Liver (tissue), 9 donors: ENCODE measurements around the gene AATF. TPM values are rescaled to one million over a fixed set of nuclear protein-coding genes. Genes with fewer than 3 reads are reported as not detected.

Experiments used
- DNase-seq: peaks from one replicate; pipeline ENCODE4 v3.0.0-alpha.2; 2017; ENCODE audit warnings: low spot score
- H3K27ac ChIP-seq, 2 donors: one replicate each; pipeline ENCODE4 v1.7.0; 2013; ENCODE audit warnings: inconsistent platforms in 2 of 2, low read length in 2 of 2, control low read depth in 1 of 2, low read depth in 1 of 2, mild to moderate bottlenecking in 1 of 2
- H3K27me3 ChIP-seq, 4 donors: one replicate each; pipeline versions ENCODE4 v1.6.1 to v1.7.0; 2013; ENCODE audit warnings: low read length in 3 of 4, inconsistent platforms in 1 of 4, mild to moderate bottlenecking in 1 of 4, moderate library complexity in 1 of 4; ENCODE audit not compliant: control insufficient read depth in 4 of 4, insufficient read depth in 4 of 4
- H3K36me3 ChIP-seq, 4 donors: one replicate each; pipeline versions ENCODE4 v1.6.1 to v1.7.0; 2013; ENCODE audit warnings: low read length in 3 of 4, mild to moderate bottlenecking in 3 of 4, low read depth in 1 of 4, moderate library complexity in 1 of 4; ENCODE audit not compliant: control insufficient read depth in 4 of 4, insufficient read depth in 3 of 4
- H3K4me1 ChIP-seq, 4 donors: one replicate each; pipeline versions ENCODE4 v1.6.1 to v1.7.0; 2013; ENCODE audit warnings: low read length in 3 of 4, mild to moderate bottlenecking in 3 of 4, moderate library complexity in 1 of 4; ENCODE audit not compliant: control insufficient read depth in 4 of 4, insufficient read depth in 4 of 4
- H3K4me3 ChIP-seq, 3 donors: one replicate each; pipeline versions ENCODE4 v1.6.1 to v1.7.0; 2013; ENCODE audit warnings: low read length in 3 of 3, control low read depth in 1 of 3, low read depth in 1 of 3, mild to moderate bottlenecking in 1 of 3
- H3K9ac ChIP-seq, 2 donors: one replicate each; pipeline ENCODE4 v1.7.0; 2013; ENCODE audit warnings: low read length in 2 of 2, mild to moderate bottlenecking in 2 of 2, moderate library complexity in 2 of 2, control low read depth in 1 of 2, low read depth in 1 of 2
- H3K9me3 ChIP-seq, 4 donors: one replicate each; pipeline versions ENCODE4 v1.6.1 to v1.7.0; 2013; ENCODE audit warnings: low read length in 3 of 4; ENCODE audit not compliant: control insufficient read depth in 4 of 4
- EGR1 ChIP-seq, 2 donors: IDR thresholded peaks; 2 replicates each; pipeline ENCODE4 v1.6.1; 2016 to 2018; ENCODE audit warnings: antibody characterized with exemption in 2 of 2, low read depth in 2 of 2
- FOXA1 ChIP-seq: IDR thresholded peaks from 2 replicates; pipeline ENCODE4 v1.6.1; 2016; ENCODE audit warnings: antibody characterized with exemption
- FOXA2 ChIP-seq: IDR thresholded peaks from 2 replicates; pipeline ENCODE4 v1.6.1; 2016; ENCODE audit warnings: antibody characterized with exemption
- HNF4A ChIP-seq, 2 donors: conservative IDR thresholded peaks; 2 replicates each; pipeline ENCODE4 v1.6.1; 2016; ENCODE audit warnings: antibody characterized with exemption in 2 of 2, mild to moderate bottlenecking in 2 of 2
- HNF4G ChIP-seq: IDR thresholded peaks from 2 replicates; pipeline ENCODE4 v1.6.1; 2016; ENCODE audit warnings: antibody characterized with exemption
- NR2F2 ChIP-seq: IDR thresholded peaks from 2 replicates; pipeline ENCODE4 v1.6.1; 2016; ENCODE audit warnings: antibody characterized with exemption
- RAD21 ChIP-seq, 2 donors: IDR thresholded peaks; 2 replicates each; pipeline ENCODE4 v1.6.1; 2016; ENCODE audit warnings: antibody characterized with exemption in 2 of 2, mild to moderate bottlenecking in 2 of 2
- RXRA ChIP-seq, 2 donors: IDR thresholded peaks; 2 replicates each; pipeline ENCODE4 v1.6.1; 2017 to 2018; ENCODE audit warnings: antibody characterized with exemption in 2 of 2, mild to moderate bottlenecking in 1 of 2
- YY1 ChIP-seq: IDR thresholded peaks from 2 replicates; pipeline ENCODE4 v1.6.1; 2016; ENCODE audit warnings: antibody characterized with exemption, mild to moderate bottlenecking
- ZBTB33 ChIP-seq: IDR thresholded peaks from 2 replicates; pipeline ENCODE4 v1.6.1; 2016; ENCODE audit warnings: antibody characterized with exemption
- WGBS: extraction: QIAGEN DNeasy Blood & Tissue Kit; methylation state at CpG from one replicate; pipeline ENCODE4 v1.1.7; 2013; 5-methylcytosine and 5-hydroxymethylcytosine counted together
- polyA plus RNA-seq, 2 donors: library from polyadenylated mRNA; stranded (reverse) in 1 of 2; unstranded in 1 of 2; fragments of 200-250 nt in 1 of 2; fragments of >200 nt in 1 of 2; fragmentation: Nextera tagmentation in 1 of 2; extraction: Ambion mirVana in 1 of 2; gene quantifications; one replicate each; pipeline versions ENCODE4 v1.2.1 to v1.2.3, GENCODE V29; 2013 to 2015
- total RNA-seq, 2 donors: library from RNA; depleted of rRNA; stranded (reverse); fragments of >200 nt; gene quantifications; one replicate each; pipeline ENCODE4 v1.2.3, GENCODE V29; 2014
- TF ChIP-seq, protein P1 (sequence below): IDR thresholded peaks from 2 replicates; pipeline ENCODE4 v1.6.1; 2016; ENCODE audit warnings: antibody characterized with exemption
- TF ChIP-seq, protein P2 (sequence below): IDR thresholded peaks from 2 replicates; pipeline ENCODE4 v1.6.1; 2016; ENCODE audit warnings: antibody characterized with exemption, mild to moderate bottlenecking
- donor health status: healthy.
- donor health status: healthy.
- donor health status: healthy.
- donor health status: healthy.
- donor health status: healthy.

The AATF gene
- total and polyA plus RNA-seq, 4 donors, result 10.8 to 16.9 (median 13.4) TPM

- Histone ChIP-seq H3K36me3 (peaks cover 5 to 50% (median 27%) of the 10 kb centered on the region in 4 donors), H3K27me3 (no peaks in the 10 kb centered on the region), H3K4me1 (no peaks in the 10 kb centered on the region), H3K4me3 (no peak overlapping the region), H3K9ac (no peak overlapping the region), H3K27ac (no peak overlapping the region), H3K9me3 (no peaks in the 10 kb centered on the region)
- no peak for DNase-seq
- no peak for TF ChIP-seq FOXA1
- no peak for TF ChIP-seq RAD21 (IDR thresholded peaks at IDR 0.05)
- TF ChIP-seq FOXA2, result no peak
- no peak for TF ChIP-seq HNF4G
- TF ChIP-seq NR2F2, result no peak
- TF ChIP-seq EGR1 (IDR thresholded peaks at IDR 0.05; ENCODE audit: low read depth in 2 of 2), result no peak
- TF ChIP-seq ZBTB33, result no peak
- TF ChIP-seq RXRA (IDR thresholded peaks at IDR 0.05), result no peak
- TF ChIP-seq, protein P1, sequence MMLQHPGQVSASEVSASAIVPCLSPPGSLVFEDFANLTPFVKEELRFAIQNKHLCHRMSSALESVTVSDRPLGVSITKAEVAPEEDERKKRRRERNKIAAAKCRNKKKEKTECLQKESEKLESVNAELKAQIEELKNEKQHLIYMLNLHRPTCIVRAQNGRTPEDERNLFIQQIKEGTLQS, result no peak
- TF ChIP-seq, protein P2, sequence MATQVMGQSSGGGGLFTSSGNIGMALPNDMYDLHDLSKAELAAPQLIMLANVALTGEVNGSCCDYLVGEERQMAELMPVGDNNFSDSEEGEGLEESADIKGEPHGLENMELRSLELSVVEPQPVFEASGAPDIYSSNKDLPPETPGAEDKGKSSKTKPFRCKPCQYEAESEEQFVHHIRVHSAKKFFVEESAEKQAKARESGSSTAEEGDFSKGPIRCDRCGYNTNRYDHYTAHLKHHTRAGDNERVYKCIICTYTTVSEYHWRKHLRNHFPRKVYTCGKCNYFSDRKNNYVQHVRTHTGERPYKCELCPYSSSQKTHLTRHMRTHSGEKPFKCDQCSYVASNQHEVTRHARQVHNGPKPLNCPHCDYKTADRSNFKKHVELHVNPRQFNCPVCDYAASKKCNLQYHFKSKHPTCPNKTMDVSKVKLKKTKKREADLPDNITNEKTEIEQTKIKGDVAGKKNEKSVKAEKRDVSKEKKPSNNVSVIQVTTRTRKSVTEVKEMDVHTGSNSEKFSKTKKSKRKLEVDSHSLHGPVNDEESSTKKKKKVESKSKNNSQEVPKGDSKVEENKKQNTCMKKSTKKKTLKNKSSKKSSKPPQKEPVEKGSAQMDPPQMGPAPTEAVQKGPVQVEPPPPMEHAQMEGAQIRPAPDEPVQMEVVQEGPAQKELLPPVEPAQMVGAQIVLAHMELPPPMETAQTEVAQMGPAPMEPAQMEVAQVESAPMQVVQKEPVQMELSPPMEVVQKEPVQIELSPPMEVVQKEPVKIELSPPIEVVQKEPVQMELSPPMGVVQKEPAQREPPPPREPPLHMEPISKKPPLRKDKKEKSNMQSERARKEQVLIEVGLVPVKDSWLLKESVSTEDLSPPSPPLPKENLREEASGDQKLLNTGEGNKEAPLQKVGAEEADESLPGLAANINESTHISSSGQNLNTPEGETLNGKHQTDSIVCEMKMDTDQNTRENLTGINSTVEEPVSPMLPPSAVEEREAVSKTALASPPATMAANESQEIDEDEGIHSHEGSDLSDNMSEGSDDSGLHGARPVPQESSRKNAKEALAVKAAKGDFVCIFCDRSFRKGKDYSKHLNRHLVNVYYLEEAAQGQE, result no peak
- WGBS, result 95% methylated on average over 3 of the region's 3 CpGs
These were observed 138.2 kb downstream of the AATF start for GRCh38 chr17:37086948-37087347.

- DNase-seq, result no peak
- Histone ChIP-seq H3K4me1 (no peaks in the 10 kb centered on the region), H3K4me3 (no peak overlapping the region), H3K27ac (no peak overlapping the region), H3K9ac (no peak overlapping the region), H3K9me3 (no peaks in the 10 kb centered on the region), H3K27me3 (no peaks in the 10 kb centered on the region), H3K36me3 (peaks cover 8 to 50% (median 27%) of the 10 kb centered on the region in 4 donors)
- WGBS, result 95% methylated on average over 5 of the region's 5 CpGs
- no peak for TF ChIP-seq HNF4A (conservative IDR thresholded peaks at IDR 0.05)
- no peak for TF ChIP-seq RXRA (IDR thresholded peaks at IDR 0.05)
- TF ChIP-seq FOXA1, result no peak
- TF ChIP-seq, protein P2, result no peak
- no peak for TF ChIP-seq ZBTB33
- TF ChIP-seq FOXA2, result no peak
- TF ChIP-seq HNF4G, result no peak
- no peak for TF ChIP-seq YY1
These were observed 138.9 kb downstream of the AATF start for GRCh38 chr17:37087683-37088082.
